MG63 (cell line): ENCODE measurements around the gene WDR54. TPM values are rescaled to one million over a fixed set of nuclear protein-coding genes. Genes with fewer than 3 reads are reported as not detected.
"Not testable (repeated sequence)": the region's sequence is repeated elsewhere in the genome, so short reads cannot be mapped to it uniquely, and the experiment has no call there.

Experiments used
- DNase-seq: peaks from one replicate; pipeline ENCODE4 v3.0.0-alpha.2; 2020
- H3K27me3 ChIP-seq: fragments of 250-450 bp; sonication (Bioruptor Pico); 2 replicates; pipeline ENCODE4 v1.5.1; 2020; ENCODE audit warnings: mild to moderate bottlenecking, moderate library complexity
- H3K36me3 ChIP-seq: fragments of 250-450 bp; sonication (Bioruptor Pico); 2 replicates; pipeline ENCODE4 v1.5.1; 2020; ENCODE audit warnings: mild to moderate bottlenecking, moderate library complexity
- H3K4me3 ChIP-seq: fragments of 250-450 bp; sonication (Bioruptor Pico); 2 replicates; pipeline ENCODE4 v1.5.1; 2020; ENCODE audit warnings: mild to moderate bottlenecking, moderate library complexity
- H3K9me3 ChIP-seq: fragments of 250-450 bp; sonication (Bioruptor Pico); 2 replicates; pipeline ENCODE4 v1.5.1; 2020; ENCODE audit warnings: mild to moderate bottlenecking, moderate library complexity
- total RNA-seq: library from RNA; depleted of rRNA; stranded (reverse); fragments of >200 nt; shearing (Covaris generic); gene quantifications from 2 replicates; pipeline ENCODE4 v1.2.3, GENCODE V29; 2014; ENCODE audit warnings: low replicate concordance

Gene WDR54
- total RNA-seq, 1 experiment from 2014 or later: 26.9 TPM

DNA sequence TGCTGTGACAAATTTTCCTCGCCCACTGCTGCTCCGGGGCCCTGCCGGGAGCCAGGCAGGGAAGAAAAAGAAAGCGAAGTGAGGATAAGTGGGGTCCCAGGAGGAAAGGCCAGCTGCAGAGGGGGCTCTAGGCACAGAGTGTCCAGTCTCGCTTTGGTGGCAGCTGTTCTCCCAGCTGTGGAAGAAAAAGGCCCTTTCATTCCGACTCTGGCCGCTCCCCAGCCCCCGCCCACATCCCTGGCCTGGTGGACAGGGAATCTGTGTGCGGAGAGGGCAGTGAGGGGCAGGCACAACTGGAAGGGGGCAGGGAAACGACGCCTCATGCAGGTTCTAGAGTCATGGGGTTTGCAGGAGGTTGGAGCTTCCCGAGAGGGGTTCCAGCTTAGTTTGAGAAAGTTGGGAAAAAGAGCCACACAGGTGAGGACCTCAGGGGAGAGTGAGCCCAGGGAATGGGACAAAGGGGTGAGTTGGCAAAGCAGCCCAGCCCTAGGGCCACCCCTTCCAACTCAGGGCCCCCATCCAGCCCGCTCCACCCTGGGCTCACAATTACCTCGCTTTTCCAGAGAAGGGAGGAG is 18.4 kb downstream of the WDR54 start:
- Histone ChIP-seq H3K27me3 (no peaks in the 10 kb centered on the region), H3K9me3 (no peaks in the 10 kb centered on the region), H3K36me3 (no peaks in the 10 kb centered on the region; the same call in none of the 2 replicates), H3K4me3 (peak overlapping the region; percentile 53)
- DNase-seq: no peak

GRCh38 chr2:74440378-74441169 is 19.0 kb downstream of the WDR54 start:
- Histone ChIP-seq H3K9me3 (no peaks in the 10 kb centered on the region), H3K4me3 (peak overlapping the region; percentile 53), H3K27me3 (no peaks in the 10 kb centered on the region), H3K36me3 (no peaks in the 10 kb centered on the region; the same call in none of the 2 replicates)
- peak; percentile 93 for DNase-seq

DNA sequence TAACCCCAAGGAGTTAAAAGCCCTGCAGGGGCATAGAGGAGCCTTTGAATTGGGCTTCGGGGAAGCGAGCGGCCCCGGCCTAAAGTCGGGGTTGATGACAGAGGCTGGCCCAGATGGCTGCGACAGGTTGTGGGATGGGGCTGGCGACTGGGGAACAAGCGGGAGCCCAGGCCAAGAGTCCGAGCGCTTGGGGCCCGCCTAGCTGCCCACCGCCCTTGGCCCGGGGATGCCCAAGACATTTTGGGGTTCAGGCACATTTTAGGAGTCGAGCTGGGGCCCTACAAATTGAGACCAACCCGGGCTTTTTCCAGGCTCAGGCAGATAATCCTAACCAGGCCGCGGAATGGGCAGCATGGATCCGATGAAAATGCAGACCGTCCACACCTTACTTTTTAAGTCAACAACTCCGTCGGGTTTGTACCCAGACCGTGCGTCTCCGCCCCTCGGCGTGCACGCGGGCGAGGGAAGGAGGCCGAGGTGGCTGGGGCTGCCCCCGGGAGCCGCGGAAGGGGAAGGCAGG is 19.7 kb downstream of the WDR54 start:
- H3K4me3 ChIP-seq: peak overlapping the region; percentile 53
- DNase-seq: no peak
- no peaks in the 10 kb centered on the region; the same call in none of the 2 replicates for H3K36me3 ChIP-seq
- H3K27me3 ChIP-seq: no peaks in the 10 kb centered on the region
- no peaks in the 10 kb centered on the region for H3K9me3 ChIP-seq

DNA sequence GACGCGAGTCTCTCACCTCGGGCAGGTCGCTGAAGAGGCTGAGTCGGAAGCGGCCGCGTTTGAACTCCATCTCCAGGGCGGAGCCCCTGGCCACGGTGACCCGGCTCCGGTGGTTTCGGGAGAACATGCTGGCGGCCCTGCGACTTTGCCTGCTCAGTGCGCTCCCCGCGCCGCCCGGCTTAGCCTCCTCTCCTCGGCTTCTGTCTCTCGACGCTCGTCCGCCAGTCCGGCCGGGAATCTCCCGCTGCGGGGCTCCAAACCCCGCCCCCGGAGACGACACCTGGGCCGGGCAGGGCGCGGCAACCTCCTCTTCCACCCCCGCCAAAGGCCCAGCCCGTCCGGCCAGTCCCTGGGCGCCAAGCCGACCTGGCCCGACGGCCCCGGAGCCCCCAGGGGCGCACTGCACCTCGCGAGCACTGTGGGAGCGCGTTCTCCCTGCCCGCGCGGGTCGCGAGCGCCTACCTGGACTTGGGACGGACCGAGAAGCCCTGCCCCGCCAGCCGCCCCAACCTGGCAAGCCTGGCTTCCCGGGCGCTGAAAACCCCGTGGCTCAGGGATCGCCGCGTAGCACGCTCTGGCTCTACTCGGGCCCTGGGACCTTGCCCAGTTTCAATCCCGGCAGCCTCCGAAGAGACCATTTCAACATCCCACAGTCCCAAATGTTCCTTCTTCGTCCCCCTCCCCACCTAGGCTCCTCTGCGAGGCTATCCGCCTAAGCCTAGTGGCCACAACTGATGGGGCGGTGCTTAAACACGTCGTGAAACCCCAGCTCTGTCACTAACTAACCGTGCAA is 20.4 kb downstream of the WDR54 start, which contains the start of gene RTKN:
RTKN (minus strand) TSS at position 248 of the 793 bp plus-strand sequence; CDS start at position 127, 121 bp downstream.
- H3K4me3 ChIP-seq: peak within 1 kb of the TSS; percentile 53

GRCh38 chr2:74442483-74443297 is 21.2 kb downstream of the WDR54 start:
- not testable (repeated sequence) for H3K27me3 ChIP-seq, DNase-seq, H3K36me3 ChIP-seq, H3K9me3 ChIP-seq, H3K4me3 ChIP-seq

More for the DNA sequence above, 20.4 kb downstream of the WDR54 start, which contains the start of gene RTKN:
- DNase-seq: no peak
- Histone ChIP-seq H3K9me3 (no peaks in the 10 kb centered on the region), H3K27me3 (no peaks in the 10 kb centered on the region), H3K36me3 (no peaks in the 10 kb centered on the region; the same call in none of the 2 replicates)

DNA sequence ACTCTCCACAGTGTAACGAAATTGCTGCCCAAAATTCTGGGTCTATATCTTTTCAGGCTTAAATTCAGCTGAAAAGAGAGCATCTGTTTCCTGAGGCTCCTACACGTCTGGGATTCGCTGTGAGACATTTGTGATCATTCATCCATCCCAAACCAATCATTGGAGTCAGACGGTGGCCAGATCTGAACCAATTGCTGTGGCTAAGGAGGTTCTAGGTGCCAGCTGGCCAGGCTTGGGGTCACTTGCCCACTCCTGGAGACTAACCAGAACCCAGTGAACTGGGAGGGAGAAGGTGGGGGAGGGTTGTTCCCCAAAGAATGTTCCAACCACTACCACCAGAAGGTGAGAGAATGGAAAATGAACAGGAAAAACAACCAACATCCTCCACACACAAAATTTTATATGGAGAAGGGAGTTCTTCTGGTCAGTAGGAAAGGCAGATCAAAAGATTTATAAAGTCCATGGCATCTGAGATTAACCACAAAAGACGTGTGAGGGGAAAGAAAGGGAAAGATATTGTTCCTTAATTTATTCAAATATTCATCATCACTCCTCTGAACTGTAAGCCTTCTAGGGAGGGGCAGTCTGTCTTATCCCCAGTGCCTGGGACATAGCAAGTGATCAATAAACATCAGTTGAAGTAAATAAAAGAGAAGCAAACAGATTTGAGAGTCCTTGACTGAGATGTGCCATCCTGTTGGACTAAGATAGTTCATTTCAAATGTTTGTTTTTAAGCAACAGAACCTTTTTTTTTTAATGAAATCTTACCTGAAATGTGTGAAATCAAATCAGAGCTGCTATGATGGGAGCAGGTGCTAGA is 23.2 kb downstream of the WDR54 start:
- Histone ChIP-seq H3K9me3 (no peaks in the 10 kb centered on the region), H3K27me3 (no peaks in the 10 kb centered on the region), H3K36me3 (no peaks in the 10 kb centered on the region), H3K4me3 (no peak overlapping the region)
- DNase-seq: no peak

DNA sequence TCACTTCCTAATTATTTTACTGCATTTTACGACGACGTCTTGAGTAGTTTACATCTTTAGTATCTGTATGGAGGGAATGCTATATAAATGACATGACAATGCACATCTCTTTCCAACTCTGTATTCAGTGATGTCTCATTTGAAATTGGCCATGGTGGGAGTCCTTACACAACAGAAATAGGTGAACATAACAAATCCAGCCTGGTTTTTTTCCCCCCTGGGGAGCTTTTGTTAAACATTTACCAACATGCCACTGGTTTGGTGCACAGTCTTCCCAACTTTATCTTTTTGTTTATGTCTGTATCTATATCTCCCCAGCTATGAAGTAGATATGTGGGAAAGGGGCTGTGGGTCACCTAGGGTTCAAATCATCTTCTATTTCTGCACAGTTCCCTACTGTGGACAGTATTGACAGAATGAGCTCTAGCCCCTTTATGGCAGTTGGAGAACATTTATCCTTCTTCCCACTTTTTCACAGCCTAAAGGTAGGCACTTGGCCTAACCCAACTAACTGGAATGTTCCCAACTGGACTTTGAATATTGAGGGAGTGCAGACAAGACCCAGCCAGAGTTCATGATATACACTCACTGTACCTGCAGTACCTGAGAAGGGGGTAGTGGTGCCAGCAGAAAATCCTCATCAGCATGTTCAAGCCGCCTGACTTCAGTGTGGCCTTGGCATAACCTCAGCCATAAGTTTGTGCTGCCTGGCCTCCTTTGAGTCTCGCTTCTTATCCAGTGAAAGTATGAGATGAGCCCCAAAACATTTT is 25.9 kb downstream of the WDR54 start:
- no peaks in the 10 kb centered on the region for H3K9me3 ChIP-seq
- H3K4me3 ChIP-seq: no peak overlapping the region
- no peaks in the 10 kb centered on the region for H3K27me3 ChIP-seq
- no peaks in the 10 kb centered on the region for H3K36me3 ChIP-seq
- no peak for DNase-seq

GRCh38 chr2:74448771-74449170 is 27.2 kb downstream of the WDR54 start:
- Histone ChIP-seq H3K9me3 (no peaks in the 10 kb centered on the region), H3K27me3 (no peaks in the 10 kb centered on the region), H3K4me3 (no peak overlapping the region), H3K36me3 (no peaks in the 10 kb centered on the region)
- DNase-seq: no peak

DNA sequence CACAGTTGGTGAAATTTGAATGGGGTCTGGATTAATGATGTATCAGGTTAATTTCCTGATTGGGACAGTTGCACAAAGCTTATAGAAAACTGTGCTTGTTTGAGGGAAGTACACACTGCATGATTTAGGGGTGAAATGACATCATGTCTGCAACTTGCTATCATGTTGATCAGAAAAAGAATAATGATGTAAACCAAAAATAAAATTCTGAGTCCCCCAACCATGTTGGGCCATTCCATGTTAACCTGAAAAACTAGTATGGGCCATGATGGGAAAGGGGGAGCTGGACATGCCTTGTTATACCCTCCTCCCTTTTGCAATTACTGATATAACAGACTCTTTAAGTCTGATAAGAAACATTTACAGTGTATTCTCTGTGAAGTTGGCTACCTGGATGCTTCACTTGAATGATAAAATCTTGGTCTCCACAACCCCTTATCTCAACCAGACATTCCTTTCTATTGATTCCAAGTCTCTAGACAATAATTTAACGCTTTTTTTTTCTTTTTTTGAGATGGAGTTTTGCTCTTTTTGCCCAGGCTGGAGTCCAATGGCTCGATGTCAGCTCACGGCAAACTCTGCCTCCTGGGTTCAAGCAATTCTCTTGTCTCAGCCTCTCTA is 29.1 kb downstream of the WDR54 start:
- no peak for DNase-seq
- Histone ChIP-seq H3K9me3 (no peaks in the 10 kb centered on the region), H3K27me3 (no peaks in the 10 kb centered on the region), H3K4me3 (no peak overlapping the region), H3K36me3 (no peaks in the 10 kb centered on the region)

DNA sequence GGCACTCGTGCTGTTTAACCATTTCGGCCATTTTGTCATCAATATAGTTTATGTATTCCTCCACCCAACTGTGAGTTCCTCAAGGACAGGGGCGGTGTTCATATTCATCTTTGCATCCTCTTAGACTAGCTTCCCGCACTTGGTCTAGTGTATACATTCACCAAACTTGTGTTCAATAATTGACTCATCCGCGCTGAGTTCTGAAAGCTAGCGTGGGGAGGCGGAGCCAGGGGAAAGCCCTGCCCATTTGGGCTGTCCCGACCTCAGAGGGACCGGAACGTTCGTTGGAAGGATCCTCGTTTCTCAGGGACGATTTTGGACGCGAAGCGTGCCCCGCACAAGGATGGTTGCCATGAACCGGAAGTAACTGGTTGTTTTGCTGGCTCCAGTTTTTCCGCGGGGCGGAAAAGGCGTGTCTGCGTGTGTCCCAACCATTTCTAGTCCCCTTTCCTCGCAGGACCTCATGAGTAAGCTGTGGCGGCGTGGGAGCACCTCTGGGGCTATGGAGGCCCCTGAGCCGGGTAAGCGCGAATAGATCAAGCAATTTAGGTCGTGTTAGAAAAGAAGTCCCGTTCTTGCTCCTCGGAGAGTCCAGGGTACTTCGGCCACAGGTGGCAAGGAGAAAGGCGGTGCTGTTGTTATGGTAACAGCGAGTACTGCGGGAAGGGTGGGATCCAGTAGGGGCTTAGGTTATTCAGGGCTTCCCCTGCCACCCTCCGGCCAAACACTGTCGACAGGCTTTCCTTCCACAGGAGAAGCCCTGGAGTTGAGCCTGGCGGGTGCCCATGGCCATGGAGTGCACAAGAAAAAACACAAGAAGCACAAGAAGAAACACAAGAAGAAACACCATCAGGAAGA is 33.4 kb downstream of the WDR54 start, which contains the start of gene INO80B:
INO80B (plus strand) TSS at position 434 of the 858 bp plus-strand sequence; CDS start at position 464, 30 bp downstream.
- no peaks in the 10 kb centered on the region for H3K9me3 ChIP-seq
- no peaks in the 10 kb centered on the region for H3K27me3 ChIP-seq
- DNase-seq: peak; percentile 91
- H3K36me3 ChIP-seq: peaks cover 9% of the 10 kb centered on the region
- peak within 1 kb of the TSS; percentile 67 for H3K4me3 ChIP-seq

DNA sequence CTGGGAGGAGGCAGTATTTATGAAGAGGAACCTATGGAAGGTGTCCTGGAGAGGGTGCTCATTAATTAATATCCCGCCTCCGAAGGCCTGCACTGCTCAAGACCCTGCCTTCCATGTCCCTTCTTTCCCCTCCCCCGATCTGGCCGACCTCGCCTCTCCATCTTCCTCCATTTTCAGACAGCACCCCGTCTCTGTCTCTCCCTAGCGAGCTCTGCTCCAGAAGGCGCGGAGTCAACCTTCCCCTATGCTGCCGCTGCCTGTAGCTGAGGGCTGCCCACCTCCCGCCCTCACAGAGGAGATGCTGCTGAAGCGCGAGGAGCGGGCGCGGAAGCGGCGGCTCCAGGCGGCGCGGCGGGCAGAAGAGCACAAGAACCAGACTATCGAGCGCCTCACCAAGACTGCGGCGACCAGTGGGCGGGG is 35.6 kb downstream of the WDR54 start:
- H3K36me3 ChIP-seq: peaks cover 15% of the 10 kb centered on the region
- peak overlapping the region; percentile 72; the same call in 1 of the 2 replicates for H3K4me3 ChIP-seq
- H3K27me3 ChIP-seq: no peaks in the 10 kb centered on the region
- DNase-seq: no peak
- H3K9me3 ChIP-seq: no peaks in the 10 kb centered on the region

DNA sequence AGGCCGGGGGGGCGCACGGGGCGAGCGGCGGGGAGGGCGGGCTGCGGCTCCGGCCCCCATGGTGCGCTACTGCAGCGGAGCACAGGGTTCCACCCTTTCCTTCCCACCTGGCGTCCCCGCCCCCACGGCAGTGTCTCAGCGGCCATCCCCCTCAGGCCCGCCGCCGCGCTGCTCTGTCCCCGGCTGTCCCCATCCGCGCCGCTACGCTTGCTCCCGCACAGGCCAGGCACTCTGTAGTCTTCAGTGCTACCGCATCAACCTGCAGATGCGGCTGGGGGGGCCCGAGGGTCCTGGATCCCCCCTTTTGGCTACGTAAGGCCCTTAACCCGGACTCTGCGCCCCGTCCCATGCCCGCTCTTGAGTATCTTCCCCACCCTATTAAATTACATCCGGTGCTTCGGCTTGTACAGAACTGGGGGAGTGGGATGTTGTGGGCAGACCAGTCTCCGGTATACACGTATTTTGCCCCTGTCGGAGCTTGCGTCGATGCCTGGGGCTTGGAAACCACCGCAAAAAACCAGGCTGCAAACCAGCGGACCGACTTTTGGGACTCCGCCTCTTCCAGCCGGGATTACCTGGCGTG is 36.1 kb downstream of the WDR54 start:
- peak; percentile 33 for DNase-seq
- H3K4me3 ChIP-seq: peak overlapping the region; percentile 72
- H3K27me3 ChIP-seq: no peaks in the 10 kb centered on the region
- peaks cover 20% of the 10 kb centered on the region for H3K36me3 ChIP-seq
- no peaks in the 10 kb centered on the region for H3K9me3 ChIP-seq
